AG09309 (cell line): Measurements from ENCODE around the gene NDUFAF8.

Source experiments
- DNase-seq: peaks from one replicate; pipeline ENCODE4 v3.0.0-alpha.2; 2010; ENCODE audit warnings: low read depth
- H3K4me3 ChIP-seq: 2 replicates; pipeline ENCODE4 v1.5.1; 2011; ENCODE audit warnings: mild to moderate bottlenecking, low read depth, low read length, moderate library complexity; ENCODE audit not compliant: control insufficient read depth
- CTCF ChIP-seq: IDR thresholded peaks from 2 replicates; pipeline ENCODE4 v1.5.1; 2011; ENCODE audit warnings: mild to moderate bottlenecking, low read depth, low read length, inconsistent platforms; ENCODE audit not compliant: insufficient read depth, control insufficient read depth; ENCODE audit errors: missing control alignments

NDUFAF8 gene

DNA sequence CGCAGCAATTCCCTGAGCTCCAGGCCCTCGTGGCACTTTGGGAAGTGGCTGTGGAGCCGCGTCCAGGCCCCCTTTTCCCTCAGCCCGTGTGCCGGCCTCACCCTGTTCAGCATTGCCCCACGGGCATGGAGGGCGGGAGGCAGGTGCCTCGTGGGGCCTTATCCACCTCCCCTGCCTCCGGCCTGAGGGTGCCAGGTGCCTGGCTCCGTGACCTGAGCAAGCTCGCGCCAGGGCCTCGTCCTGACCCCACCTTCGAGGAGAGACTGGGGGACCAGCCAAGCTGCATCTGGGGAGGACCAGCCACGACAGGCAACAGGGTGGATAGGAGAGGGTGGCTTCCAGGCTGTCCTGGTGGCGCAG is 46.1 kb upstream of the NDUFAF8 start:
- TF ChIP-seq CTCF, result no peak
- no peak overlapping the region for H3K4me3 ChIP-seq
- DNase-seq, result no peak

DNA sequence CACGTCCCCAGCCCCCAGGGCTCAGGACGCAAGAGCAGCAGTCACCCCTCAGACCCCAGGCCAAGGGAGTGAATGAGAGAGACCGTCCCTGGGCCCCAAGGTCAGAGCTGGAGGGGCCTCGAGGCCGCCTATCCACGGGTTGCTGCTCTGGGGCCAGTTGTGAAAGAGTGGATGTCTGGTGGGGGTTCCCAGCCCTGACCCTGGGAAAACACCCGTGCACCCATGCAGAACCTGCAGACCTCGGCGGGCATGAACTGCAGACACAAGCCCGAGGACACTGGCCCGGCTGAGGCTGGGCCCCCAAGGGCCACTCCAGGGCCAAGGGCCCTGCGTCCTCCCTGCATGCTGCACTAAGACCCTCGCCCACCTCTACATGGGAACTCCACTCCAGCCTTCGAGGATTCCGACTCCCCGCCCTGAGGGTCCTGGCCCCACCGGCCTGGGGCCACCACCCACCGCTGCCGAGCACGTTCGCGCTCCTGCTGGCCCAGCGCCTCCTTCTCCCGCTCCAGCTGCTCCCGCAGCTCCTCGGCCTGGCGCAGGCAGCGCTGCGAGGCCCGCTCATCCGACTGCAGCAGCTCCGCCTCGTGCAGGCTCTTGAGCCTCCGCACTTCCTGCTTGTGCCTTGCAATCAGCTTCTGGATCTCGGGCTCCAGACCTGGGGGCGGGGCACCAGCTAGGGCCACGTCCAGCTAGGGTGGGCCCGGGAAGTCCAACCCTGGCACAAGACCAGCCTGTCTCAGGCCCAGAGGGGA is 45.5 kb upstream of the NDUFAF8 start:
- no peak for TF ChIP-seq CTCF
- no peak overlapping the region for H3K4me3 ChIP-seq
- DNase-seq, result no peak

DNA sequence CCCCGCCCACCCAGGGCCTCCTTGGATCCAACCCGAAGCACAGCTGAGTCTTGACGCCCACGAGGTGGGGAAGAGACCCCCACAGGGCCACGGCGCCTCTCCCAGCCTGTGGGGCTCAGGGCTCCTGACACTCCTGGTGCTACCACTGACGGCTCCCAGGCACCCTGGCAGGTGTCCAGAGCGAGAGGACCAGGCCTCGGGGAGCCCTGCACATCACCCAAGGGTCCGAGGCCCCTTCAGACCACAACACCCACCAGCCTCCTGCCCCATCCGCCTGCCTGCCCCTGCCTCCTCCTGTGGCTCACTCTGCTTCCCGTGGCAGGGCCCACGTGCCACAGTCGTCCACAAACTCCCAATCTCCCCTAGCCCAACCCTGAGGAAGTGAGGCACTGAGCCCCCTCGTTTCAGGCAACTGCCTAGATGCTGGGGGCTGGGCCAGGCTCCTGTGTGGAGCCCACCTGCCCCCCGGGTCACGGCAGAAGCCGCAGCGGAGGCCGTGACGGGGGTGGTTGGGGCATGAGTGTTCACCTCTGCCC is 44.8 kb upstream of the NDUFAF8 start:
- no peak overlapping the region for H3K4me3 ChIP-seq
- DNase-seq, result no peak
- TF ChIP-seq CTCF, result no peak

DNA sequence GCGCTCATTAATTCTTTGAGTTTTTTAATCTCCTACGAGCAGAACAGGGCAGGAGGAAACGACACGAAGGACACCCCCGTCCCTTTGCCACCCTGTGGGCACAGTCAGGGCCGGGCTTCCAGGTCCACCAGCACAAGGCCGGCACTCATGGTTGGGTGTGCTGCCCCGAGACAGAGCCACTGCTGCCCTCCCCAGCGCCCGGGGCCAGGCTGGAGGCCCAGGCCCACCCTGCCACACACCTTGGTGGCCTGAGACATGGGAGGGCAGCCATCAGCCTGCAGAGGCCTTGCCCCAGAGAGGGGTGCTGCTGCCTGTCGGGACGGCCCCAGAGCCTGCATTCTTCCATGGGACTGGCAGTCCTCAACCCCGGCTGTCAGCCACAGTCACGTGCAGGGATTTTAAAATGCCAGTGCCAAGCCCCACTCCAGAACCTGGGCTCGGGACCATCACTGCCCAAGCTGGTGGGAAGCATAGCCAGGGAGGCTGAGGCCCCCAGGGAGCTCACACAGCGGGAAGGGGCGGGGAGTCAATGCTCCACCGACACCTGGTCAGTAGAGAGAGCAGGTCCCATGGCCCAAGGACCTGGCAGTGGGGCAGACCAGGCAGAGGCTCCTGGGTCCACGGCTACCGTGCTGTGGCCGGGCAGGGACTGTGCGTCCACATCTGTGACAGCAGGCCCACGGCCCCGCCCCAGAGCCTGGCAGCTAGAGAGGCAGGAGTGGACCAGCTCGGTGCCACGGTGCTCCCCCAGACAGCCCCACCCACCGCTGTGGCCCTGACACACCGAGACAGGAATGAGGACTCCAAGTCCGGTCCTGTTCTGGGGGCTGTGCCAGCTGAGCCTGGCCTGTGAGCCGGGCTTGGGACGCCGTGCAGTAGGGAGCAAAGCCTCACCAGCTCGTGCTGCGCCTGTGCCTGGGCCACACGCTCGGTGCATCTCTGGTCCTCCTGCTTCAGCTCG is 43.9 kb upstream of the NDUFAF8 start:
- no peak for DNase-seq
- no peak overlapping the region for H3K4me3 ChIP-seq
- TF ChIP-seq CTCF, result no peak

- no peak for TF ChIP-seq CTCF
- no peak for DNase-seq
- no peak overlapping the region for H3K4me3 ChIP-seq
Measured at GRCh38 chr17:81195941-81196495, 43.1 kb upstream of the NDUFAF8 start.

DNA sequence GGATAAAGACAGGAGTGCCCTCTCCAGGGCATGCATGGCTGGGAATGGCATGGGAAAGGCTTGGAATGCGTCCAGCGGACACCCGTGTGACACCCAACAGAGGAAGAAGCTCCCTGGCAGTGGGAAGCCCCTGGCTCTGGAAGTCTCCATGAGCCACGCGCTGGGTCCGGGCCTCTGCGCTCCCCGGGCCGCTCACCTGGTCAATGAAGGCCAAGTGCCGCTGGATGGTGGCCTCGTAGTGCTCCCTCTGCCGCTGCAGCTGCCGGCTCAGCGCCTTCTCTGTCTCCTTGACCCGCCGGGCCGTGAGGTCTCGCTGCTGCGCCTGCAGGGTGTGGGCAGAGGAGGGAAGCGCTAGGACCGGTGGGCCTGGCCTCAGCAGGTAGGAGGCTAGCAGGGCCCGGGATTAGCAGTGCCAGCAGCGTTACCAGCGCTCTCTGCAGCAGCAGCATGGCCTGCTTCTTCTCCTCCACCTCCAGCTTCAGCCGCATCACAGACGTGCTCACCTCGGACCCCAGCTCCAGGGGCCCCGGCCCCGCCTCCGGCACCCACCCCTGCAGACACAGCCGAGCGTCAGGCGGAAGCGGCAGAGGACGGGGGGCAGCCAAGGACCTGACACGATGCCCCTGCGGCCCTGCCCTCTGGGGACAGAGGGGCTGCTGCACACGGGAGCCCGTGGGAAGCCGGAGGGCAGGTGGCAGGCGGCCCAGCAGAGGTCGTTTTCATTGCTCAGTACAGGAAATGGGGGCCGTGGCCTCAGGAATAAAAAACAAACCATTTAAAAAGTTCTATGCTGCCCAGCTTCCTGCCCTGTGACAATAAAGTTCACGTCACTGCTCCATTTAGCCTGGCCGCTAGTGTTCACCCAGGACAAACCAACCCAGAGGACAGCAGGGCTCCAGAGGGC is 42.4 kb upstream of the NDUFAF8 start:
- no peak for DNase-seq
- no peak overlapping the region for H3K4me3 ChIP-seq
- no peak for TF ChIP-seq CTCF
